Measurements from ENCODE around the gene RRP12.

The RRP12 gene

DNA sequence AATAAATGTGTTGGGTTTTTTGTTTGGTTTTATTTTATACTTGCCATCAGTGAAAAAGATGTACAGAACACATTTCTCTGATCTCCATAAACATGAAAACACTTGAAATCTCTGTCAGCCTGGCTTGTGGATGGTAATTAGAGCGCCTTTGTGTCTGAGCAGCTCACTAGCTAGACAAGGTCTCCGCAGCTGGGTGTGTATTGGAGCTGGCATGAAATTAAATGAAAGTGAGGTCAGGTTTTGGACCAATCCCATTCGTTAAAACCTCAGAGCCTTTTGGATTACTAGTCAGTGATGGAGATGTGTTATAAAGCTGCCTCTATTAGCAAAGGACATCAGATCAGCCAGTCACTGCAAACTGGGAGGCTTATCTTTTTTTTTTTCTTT lies 79.3 kb downstream of the RRP12 start:
- peaks cover 17% of the 10 kb centered on the region; the same call in 1 of the 2 replicates for H3K79me2 ChIP-seq (ENCODE audit: insufficient read depth, low read length)
- H3K4me2 ChIP-seq (ENCODE audit: low read depth, low read length, poor library complexity, severe bottlenecking): peak overlapping the region; percentile 98
- H3K9me3 ChIP-seq (ENCODE audit: insufficient read depth, low read depth, low read length): no peaks in the 10 kb centered on the region
- H4K20me1 ChIP-seq (ENCODE audit: insufficient read depth, low read length, poor library complexity, severe bottlenecking): peaks cover 9% of the 10 kb centered on the region
- H2AFZ ChIP-seq (ENCODE audit: low read length): no peak overlapping the region
- H3K27me3 ChIP-seq (ENCODE audit: insufficient read depth, low read length, poor library complexity, severe bottlenecking): no peaks in the 10 kb centered on the region
- H3K4me1 ChIP-seq (ENCODE audit: insufficient read depth, low read length, poor library complexity, severe bottlenecking): peaks cover 16% of the 10 kb centered on the region
- TF ChIP-seq, protein P1, sequence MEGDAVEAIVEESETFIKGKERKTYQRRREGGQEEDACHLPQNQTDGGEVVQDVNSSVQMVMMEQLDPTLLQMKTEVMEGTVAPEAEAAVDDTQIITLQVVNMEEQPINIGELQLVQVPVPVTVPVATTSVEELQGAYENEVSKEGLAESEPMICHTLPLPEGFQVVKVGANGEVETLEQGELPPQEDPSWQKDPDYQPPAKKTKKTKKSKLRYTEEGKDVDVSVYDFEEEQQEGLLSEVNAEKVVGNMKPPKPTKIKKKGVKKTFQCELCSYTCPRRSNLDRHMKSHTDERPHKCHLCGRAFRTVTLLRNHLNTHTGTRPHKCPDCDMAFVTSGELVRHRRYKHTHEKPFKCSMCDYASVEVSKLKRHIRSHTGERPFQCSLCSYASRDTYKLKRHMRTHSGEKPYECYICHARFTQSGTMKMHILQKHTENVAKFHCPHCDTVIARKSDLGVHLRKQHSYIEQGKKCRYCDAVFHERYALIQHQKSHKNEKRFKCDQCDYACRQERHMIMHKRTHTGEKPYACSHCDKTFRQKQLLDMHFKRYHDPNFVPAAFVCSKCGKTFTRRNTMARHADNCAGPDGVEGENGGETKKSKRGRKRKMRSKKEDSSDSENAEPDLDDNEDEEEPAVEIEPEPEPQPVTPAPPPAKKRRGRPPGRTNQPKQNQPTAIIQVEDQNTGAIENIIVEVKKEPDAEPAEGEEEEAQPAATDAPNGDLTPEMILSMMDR (conservative IDR thresholded peaks at IDR 0.05; ENCODE audit: low read length): no peak
- no peak for TF ChIP-seq EZH2phosphoT487 (IDR thresholded peaks at IDR 0.05; ENCODE audit: borderline replicate concordance)
- no peaks in the 10 kb centered on the region for H3K9me2 ChIP-seq (replicated peaks; ENCODE audit: low read depth, low read length)
- H3K4me3 ChIP-seq (ENCODE audit: low read length, poor library complexity, severe bottlenecking): peak overlapping the region; percentile 94
- no peaks in the 10 kb centered on the region for H3K36me3 ChIP-seq (ENCODE audit: insufficient read depth, low read length)
- no peaks in the 10 kb centered on the region for H3F3A ChIP-seq (ENCODE audit: low read depth)
- H3K9ac ChIP-seq (ENCODE audit: low read depth, low read length, poor library complexity, severe bottlenecking): peak overlapping the region; percentile 14

DNA sequence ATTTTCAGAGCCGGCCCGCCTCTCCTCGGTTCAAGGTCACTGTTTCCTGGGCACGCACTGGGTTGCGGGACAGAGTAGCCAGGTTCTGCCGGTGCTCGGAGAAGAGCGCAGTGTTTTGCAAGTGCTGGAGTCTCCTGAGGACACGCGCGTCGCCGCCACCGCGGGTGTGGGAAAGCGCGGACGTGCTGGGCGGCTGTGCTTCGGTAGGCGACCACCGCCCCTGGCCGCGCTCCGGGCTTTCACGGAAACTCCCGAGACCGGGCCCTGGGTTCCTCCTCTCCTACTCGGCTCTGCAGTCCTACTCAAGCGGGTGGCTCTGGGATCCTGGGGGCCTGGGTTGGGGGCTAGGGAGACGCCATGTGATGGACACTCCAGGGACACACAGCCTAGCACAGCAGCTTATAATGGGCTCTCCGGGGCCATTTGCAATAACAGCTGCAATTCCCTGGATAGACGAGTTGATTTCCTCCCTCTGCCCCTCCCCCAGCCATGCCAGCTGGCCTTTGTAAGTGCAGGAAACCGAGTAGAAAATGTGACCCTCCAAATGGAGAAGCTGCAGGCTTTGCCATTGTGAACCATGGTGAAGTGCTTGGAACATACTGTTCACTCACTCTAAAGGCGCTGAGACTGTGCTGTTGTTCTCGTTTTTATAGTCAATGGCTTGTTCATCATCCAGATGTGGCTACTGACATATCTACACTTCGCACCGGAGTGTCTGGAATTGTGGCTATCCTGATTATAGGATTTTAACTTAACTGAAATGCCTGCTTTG lies 79.9 kb downstream of the RRP12 start:
- peaks cover 17% of the 10 kb centered on the region; the same call in 1 of the 2 replicates for H3K79me2 ChIP-seq (ENCODE audit: insufficient read depth, low read length)
- H2AFZ ChIP-seq (ENCODE audit: low read length): no peak overlapping the region
- peak overlapping the region; percentile 70 for H3K9ac ChIP-seq (ENCODE audit: low read depth, low read length, poor library complexity, severe bottlenecking)
- peak overlapping the region; percentile 98 for H3K4me2 ChIP-seq (ENCODE audit: low read depth, low read length, poor library complexity, severe bottlenecking)
- H3K27me3 ChIP-seq (ENCODE audit: insufficient read depth, low read length, poor library complexity, severe bottlenecking): no peaks in the 10 kb centered on the region
- TF ChIP-seq EZH2phosphoT487 (IDR thresholded peaks at IDR 0.05; ENCODE audit: borderline replicate concordance): no peak
- TF ChIP-seq, protein P1 (conservative IDR thresholded peaks at IDR 0.05; ENCODE audit: low read length): no peak
- peaks cover 9% of the 10 kb centered on the region for H4K20me1 ChIP-seq (ENCODE audit: insufficient read depth, low read length, poor library complexity, severe bottlenecking)
- no peaks in the 10 kb centered on the region for H3K9me3 ChIP-seq (ENCODE audit: insufficient read depth, low read depth, low read length)
- H3F3A ChIP-seq (ENCODE audit: low read depth): no peaks in the 10 kb centered on the region
- H3K4me3 ChIP-seq (ENCODE audit: low read length, poor library complexity, severe bottlenecking): peak overlapping the region; percentile 94
- peaks cover 16% of the 10 kb centered on the region for H3K4me1 ChIP-seq (ENCODE audit: insufficient read depth, low read length, poor library complexity, severe bottlenecking)
- H3K9me2 ChIP-seq (replicated peaks; ENCODE audit: low read depth, low read length): no peaks in the 10 kb centered on the region
- no peaks in the 10 kb centered on the region for H3K36me3 ChIP-seq (ENCODE audit: insufficient read depth, low read length)

DNA sequence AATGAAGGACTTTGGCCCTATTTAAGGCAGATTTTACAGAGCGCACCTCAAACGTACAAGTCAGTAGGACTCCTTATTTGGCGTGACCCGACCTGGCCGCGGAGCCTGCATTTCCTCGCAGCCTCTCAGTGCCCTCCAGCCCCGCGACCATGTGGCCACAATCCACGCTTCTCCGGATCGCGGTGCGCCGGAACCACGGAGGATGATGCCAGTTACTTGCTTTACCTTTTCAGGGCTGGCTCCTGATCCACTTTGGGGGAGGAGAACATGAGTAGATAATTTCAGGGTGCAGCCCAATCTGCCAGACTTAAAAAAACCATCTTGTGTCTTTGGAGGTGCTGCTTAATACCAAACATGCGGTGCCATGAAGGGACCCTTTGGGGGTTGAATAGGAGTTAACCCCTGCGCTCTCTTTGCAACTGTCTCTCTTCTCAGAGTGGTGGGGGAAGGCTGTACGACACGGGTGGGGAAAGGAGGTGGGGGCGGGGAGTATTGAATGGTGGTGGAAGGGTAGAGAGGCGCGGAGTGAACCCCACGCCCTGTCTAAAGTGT lies 80.6 kb downstream of the RRP12 start:
- Histone ChIP-seq H3K9me3 (ENCODE audit: insufficient read depth, low read depth, low read length) (no peaks in the 10 kb centered on the region), H3F3A (ENCODE audit: low read depth) (no peaks in the 10 kb centered on the region), H3K9ac (ENCODE audit: low read depth, low read length, poor library complexity, severe bottlenecking) (peak overlapping the region; percentile 70), H3K9me2 (replicated peaks; ENCODE audit: low read depth, low read length) (no peaks in the 10 kb centered on the region), H3K27me3 (ENCODE audit: insufficient read depth, low read length, poor library complexity, severe bottlenecking) (no peaks in the 10 kb centered on the region), H3K4me1 (ENCODE audit: insufficient read depth, low read length, poor library complexity, severe bottlenecking) (peaks cover 16% of the 10 kb centered on the region), H3K79me2 (ENCODE audit: insufficient read depth, low read length) (peaks cover 17% of the 10 kb centered on the region; the same call in 1 of the 2 replicates), H3K36me3 (ENCODE audit: insufficient read depth, low read length) (no peaks in the 10 kb centered on the region), H4K20me1 (ENCODE audit: insufficient read depth, low read length, poor library complexity, severe bottlenecking) (peaks cover 9% of the 10 kb centered on the region), H2AFZ (ENCODE audit: low read length) (peak overlapping the region; percentile 17; the same call in 1 of the 2 replicates), H3K4me2 (ENCODE audit: low read depth, low read length, poor library complexity, severe bottlenecking) (peak overlapping the region; percentile 98), H3K4me3 (ENCODE audit: low read length, poor library complexity, severe bottlenecking) (peak overlapping the region; percentile 94)
- TF ChIP-seq, protein P1 (conservative IDR thresholded peaks at IDR 0.05; ENCODE audit: low read length): no peak
- no peak for TF ChIP-seq EZH2phosphoT487 (IDR thresholded peaks at IDR 0.05; ENCODE audit: borderline replicate concordance)
